HepG2 (cell line): ENCODE data around the gene ABCB4.

Experiments used
- ATF7 ChIP-seq, 2 experiments: fragments of 450-650 bp in 1 of 2; sonication (generic) in 1 of 2; formaldehyde crosslinking in 1 of 2; IDR thresholded peaks; 2 replicates each; pipeline versions ENCODE4 v1.4.0 to v1.6.1; 2016 to 2020; ENCODE audit warnings: antibody characterized with exemption in 1 of 2, mild to moderate bottlenecking in 1 of 2, missing genetic modification reagents in 1 of 2
- BHLHE40 ChIP-seq: IDR thresholded peaks from 2 replicates; pipeline ENCODE4 v1.6.1; 2011; ENCODE audit warnings: low read length, improper control_type of control experiment
- CEBPG ChIP-seq: IDR thresholded peaks from 2 replicates; pipeline ENCODE4 v1.6.1; 2016
- FOSL1 ChIP-seq: sonication (generic); formaldehyde crosslinking; IDR thresholded peaks from 2 replicates; pipeline ENCODE4 v1.9.0; 2021; ENCODE audit warnings: missing genetic modification reagents, borderline replicate concordance
- JUN ChIP-seq: sonication (generic); formaldehyde crosslinking; IDR thresholded peaks from 2 replicates; pipeline ENCODE4 v1.4.0; 2020; ENCODE audit warnings: mild to moderate bottlenecking, missing genetic modification reagents
- POLR2A ChIP-seq, 2 experiments: IDR thresholded peaks; 2 replicates each; pipeline ENCODE4 v1.6.1; 2011; ENCODE audit warnings: low read depth in 2 of 2, low read length in 2 of 2, mild to moderate bottlenecking in 1 of 2, moderate library complexity in 1 of 2; ENCODE audit not compliant: insufficient read depth in 1 of 2
- SUZ12 ChIP-seq: fragments of 150-350 bp; IDR thresholded peaks from 2 replicates; pipeline ENCODE4 v1.6.1; 2014; ENCODE audit warnings: low read depth, low read length
- ZNF75D ChIP-seq: sonication (generic); formaldehyde crosslinking; IDR thresholded peaks from 2 replicates; pipeline ENCODE4 v1.8.1; 2023; ENCODE audit warnings: missing genetic modification reagents, mild to moderate bottlenecking, borderline replicate concordance
- ZSCAN30 ChIP-seq: sonication (generic); formaldehyde crosslinking; IDR thresholded peaks from 2 replicates; pipeline ENCODE4 v1.5.0; 2020; ENCODE audit warnings: mild to moderate bottlenecking, missing genetic modification reagents
- TF ChIP-seq, protein P1 (sequence below): sonication (generic); formaldehyde crosslinking; IDR thresholded peaks from 2 replicates; pipeline ENCODE4 v1.5.0; 2020; ENCODE audit warnings: missing genetic modification reagents
- TF ChIP-seq, protein P2 (sequence below): sonication (generic); formaldehyde crosslinking; IDR thresholded peaks from 2 replicates; pipeline ENCODE4 v1.8.1; 2022; ENCODE audit warnings: mild to moderate bottlenecking, missing genetic modification reagents
- TF ChIP-seq, protein P3 (sequence below): sonication (generic); formaldehyde crosslinking; IDR thresholded peaks from 2 replicates; pipeline ENCODE4 v1.4.0; 2020; ENCODE audit warnings: missing genetic modification reagents
- TF ChIP-seq, protein P4 (sequence below): sonication (generic); formaldehyde crosslinking; IDR thresholded peaks from 2 replicates; pipeline ENCODE4 v1.5.0; 2020; ENCODE audit warnings: mild to moderate bottlenecking, missing genetic modification reagents, moderate library complexity

DNA sequence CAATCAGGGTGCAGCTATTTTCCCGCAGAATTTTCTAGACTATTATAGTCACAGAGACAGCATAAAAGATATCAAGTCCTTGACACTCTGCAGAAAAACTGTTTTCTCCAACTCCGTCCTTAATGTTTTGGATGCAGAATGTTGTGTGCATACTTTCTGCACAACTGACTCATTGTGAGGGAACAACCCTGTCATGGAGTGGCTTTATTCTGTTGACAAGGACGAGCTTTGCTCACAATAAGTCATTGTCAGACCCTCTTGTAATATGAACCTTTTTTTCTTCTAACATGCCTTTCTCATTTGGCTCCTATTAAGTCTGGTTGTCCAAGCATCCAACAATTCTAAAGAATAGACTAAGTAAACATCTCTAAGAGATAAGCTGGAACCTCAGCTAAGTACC, 17.3 kb downstream of the ABCB4 start:
- TF ChIP-seq POLR2A (IDR thresholded peaks at IDR 0.05; ENCODE audit: insufficient read depth in 1 of 2, low read depth in 2 of 2, low read length in 2 of 2) = no peak
- TF ChIP-seq SUZ12 = no peak
- no peak for TF ChIP-seq ZNF75D (CRISPR knock-in tag)
- no peak for TF ChIP-seq JUN
- TF ChIP-seq, protein P1, sequence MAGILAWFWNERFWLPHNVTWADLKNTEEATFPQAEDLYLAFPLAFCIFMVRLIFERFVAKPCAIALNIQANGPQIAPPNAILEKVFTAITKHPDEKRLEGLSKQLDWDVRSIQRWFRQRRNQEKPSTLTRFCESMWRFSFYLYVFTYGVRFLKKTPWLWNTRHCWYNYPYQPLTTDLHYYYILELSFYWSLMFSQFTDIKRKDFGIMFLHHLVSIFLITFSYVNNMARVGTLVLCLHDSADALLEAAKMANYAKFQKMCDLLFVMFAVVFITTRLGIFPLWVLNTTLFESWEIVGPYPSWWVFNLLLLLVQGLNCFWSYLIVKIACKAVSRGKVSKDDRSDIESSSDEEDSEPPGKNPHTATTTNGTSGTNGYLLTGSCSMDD = no peak
- TF ChIP-seq FOSL1 (CRISPR knock-in tag) = no peak
- no peak for TF ChIP-seq ZSCAN30 (CRISPR knock-in tag)
- no peak for TF ChIP-seq CEBPG (CRISPR knock-in tag)
- TF ChIP-seq ATF7 (IDR thresholded peaks at IDR 0.05) = no peak
- no peak for TF ChIP-seq ATF7 (CRISPR knock-in tag; IDR thresholded peaks at IDR 0.05)
- TF ChIP-seq, protein P2, sequence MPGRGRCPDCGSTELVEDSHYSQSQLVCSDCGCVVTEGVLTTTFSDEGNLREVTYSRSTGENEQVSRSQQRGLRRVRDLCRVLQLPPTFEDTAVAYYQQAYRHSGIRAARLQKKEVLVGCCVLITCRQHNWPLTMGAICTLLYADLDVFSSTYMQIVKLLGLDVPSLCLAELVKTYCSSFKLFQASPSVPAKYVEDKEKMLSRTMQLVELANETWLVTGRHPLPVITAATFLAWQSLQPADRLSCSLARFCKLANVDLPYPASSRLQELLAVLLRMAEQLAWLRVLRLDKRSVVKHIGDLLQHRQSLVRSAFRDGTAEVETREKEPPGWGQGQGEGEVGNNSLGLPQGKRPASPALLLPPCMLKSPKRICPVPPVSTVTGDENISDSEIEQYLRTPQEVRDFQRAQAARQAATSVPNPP (CRISPR knock-in tag) = no peak
- TF ChIP-seq, protein P3, sequence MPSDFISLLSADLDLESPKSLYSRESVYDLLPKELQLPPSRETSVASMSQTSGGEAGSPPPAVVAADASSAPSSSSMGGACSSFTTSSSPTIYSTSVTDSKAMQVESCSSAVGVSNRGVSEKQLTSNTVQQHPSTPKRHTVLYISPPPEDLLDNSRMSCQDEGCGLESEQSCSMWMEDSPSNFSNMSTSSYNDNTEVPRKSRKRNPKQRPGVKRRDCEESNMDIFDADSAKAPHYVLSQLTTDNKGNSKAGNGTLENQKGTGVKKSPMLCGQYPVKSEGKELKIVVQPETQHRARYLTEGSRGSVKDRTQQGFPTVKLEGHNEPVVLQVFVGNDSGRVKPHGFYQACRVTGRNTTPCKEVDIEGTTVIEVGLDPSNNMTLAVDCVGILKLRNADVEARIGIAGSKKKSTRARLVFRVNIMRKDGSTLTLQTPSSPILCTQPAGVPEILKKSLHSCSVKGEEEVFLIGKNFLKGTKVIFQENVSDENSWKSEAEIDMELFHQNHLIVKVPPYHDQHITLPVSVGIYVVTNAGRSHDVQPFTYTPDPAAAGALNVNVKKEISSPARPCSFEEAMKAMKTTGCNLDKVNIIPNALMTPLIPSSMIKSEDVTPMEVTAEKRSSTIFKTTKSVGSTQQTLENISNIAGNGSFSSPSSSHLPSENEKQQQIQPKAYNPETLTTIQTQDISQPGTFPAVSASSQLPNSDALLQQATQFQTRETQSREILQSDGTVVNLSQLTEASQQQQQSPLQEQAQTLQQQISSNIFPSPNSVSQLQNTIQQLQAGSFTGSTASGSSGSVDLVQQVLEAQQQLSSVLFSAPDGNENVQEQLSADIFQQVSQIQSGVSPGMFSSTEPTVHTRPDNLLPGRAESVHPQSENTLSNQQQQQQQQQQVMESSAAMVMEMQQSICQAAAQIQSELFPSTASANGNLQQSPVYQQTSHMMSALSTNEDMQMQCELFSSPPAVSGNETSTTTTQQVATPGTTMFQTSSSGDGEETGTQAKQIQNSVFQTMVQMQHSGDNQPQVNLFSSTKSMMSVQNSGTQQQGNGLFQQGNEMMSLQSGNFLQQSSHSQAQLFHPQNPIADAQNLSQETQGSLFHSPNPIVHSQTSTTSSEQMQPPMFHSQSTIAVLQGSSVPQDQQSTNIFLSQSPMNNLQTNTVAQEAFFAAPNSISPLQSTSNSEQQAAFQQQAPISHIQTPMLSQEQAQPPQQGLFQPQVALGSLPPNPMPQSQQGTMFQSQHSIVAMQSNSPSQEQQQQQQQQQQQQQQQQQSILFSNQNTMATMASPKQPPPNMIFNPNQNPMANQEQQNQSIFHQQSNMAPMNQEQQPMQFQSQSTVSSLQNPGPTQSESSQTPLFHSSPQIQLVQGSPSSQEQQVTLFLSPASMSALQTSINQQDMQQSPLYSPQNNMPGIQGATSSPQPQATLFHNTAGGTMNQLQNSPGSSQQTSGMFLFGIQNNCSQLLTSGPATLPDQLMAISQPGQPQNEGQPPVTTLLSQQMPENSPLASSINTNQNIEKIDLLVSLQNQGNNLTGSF (CRISPR knock-in tag) = no peak
- no peak for TF ChIP-seq BHLHE40
- TF ChIP-seq, protein P4, sequence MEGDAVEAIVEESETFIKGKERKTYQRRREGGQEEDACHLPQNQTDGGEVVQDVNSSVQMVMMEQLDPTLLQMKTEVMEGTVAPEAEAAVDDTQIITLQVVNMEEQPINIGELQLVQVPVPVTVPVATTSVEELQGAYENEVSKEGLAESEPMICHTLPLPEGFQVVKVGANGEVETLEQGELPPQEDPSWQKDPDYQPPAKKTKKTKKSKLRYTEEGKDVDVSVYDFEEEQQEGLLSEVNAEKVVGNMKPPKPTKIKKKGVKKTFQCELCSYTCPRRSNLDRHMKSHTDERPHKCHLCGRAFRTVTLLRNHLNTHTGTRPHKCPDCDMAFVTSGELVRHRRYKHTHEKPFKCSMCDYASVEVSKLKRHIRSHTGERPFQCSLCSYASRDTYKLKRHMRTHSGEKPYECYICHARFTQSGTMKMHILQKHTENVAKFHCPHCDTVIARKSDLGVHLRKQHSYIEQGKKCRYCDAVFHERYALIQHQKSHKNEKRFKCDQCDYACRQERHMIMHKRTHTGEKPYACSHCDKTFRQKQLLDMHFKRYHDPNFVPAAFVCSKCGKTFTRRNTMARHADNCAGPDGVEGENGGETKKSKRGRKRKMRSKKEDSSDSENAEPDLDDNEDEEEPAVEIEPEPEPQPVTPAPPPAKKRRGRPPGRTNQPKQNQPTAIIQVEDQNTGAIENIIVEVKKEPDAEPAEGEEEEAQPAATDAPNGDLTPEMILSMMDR = no peak
